DMS153 treated with DMSO at 0.1 percent for 48 hours (cell line): ENCODE data around the gene EPHA4.

Experiments used
- DNase-seq: peaks from one replicate; lab custom pipeline; 2025; ENCODE audit not compliant: unreplicated experiment; lab: John Stamatoyannopoulos, UW

Gene EPHA4

GRCh38 chr2:221572219-221572820, at the start of gene EPHA4:
Gene EPHA4 (minus strand): TSS chr2:221572304. CDS start chr2:221572248, 56 bp downstream.
- DNase-seq, result peak; percentile 81

- no peak for DNase-seq
Observed at GRCh38 chr2:221618007-221618406, 45.9 kb upstream of the EPHA4 start.

- no peak for DNase-seq
Observed at GRCh38 chr2:221616561-221616960, 44.5 kb upstream of the EPHA4 start.

- no peak for DNase-seq
Observed at GRCh38 chr2:221614274-221614673, 42.2 kb upstream of the EPHA4 start.

GRCh38 chr2:221612800-221613199, 40.7 kb upstream of the EPHA4 start:
- no peak for DNase-seq

- DNase-seq, result no peak
Observed at GRCh38 chr2:221612161-221612560, 40.1 kb upstream of the EPHA4 start.

- DNase-seq, result no peak
Observed at GRCh38 chr2:221610675-221611074, 38.6 kb upstream of the EPHA4 start.

GRCh38 chr2:221610255-221610654, 38.2 kb upstream of the EPHA4 start:
- no peak for DNase-seq

GRCh38 chr2:221608442-221608841, 36.3 kb upstream of the EPHA4 start:
- no peak for DNase-seq

GRCh38 chr2:221606424-221606823, 34.3 kb upstream of the EPHA4 start:
- DNase-seq, result no peak

- DNase-seq, result no peak
Observed at GRCh38 chr2:221605751-221606240, 33.7 kb upstream of the EPHA4 start.

GRCh38 chr2:221602938-221603337, 30.8 kb upstream of the EPHA4 start:
- DNase-seq, result no peak

GRCh38 chr2:221601376-221601775, 29.3 kb upstream of the EPHA4 start:
- no peak for DNase-seq

- DNase-seq, result no peak
Observed at GRCh38 chr2:221600388-221600787, 28.3 kb upstream of the EPHA4 start.

- DNase-seq, result no peak
Observed at GRCh38 chr2:221596192-221596591, 24.1 kb upstream of the EPHA4 start.

- DNase-seq, result no peak
Observed at GRCh38 chr2:221590861-221591365, 18.8 kb upstream of the EPHA4 start.

GRCh38 chr2:221589696-221590095, 17.6 kb upstream of the EPHA4 start:
- no peak for DNase-seq

GRCh38 chr2:221588306-221588985, 16.3 kb upstream of the EPHA4 start:
- no peak for DNase-seq

- no peak for DNase-seq
Observed at GRCh38 chr2:221581986-221582385, 9.9 kb upstream of the EPHA4 start.

GRCh38 chr2:221574231-221574570, 2.1 kb upstream of the EPHA4 start:
- DNase-seq, result no peak

- peak; percentile 89 for DNase-seq
Observed at GRCh38 chr2:221573430-221574230, 1.5 kb upstream of the EPHA4 start.
